HG03520 (cell line): Measurements from ENCODE around the gene ELK3.

Source experiments
- ATAC-seq: cut with Tn5 transposase; IDR thresholded peaks from one replicate; pipeline ENCODE4 v1.9.1; 2021; ENCODE audit warnings: mild to moderate bottlenecking, moderate library complexity; ENCODE audit not compliant: unreplicated experiment

The ELK3 gene

GRCh38 chr12:96193725-96194575 lies at the start of gene ELK3:
Gene ELK3 (plus strand): TSS chr12:96194375.
- ATAC-seq, result no peak

- ATAC-seq, result no peak
Observed at GRCh38 chr12:96146747-96147146, 47.4 kb upstream of the ELK3 start.

- no peak for ATAC-seq
Observed at GRCh38 chr12:96150442-96150841, 43.7 kb upstream of the ELK3 start.

- no peak for ATAC-seq
Observed at GRCh38 chr12:96152164-96152563, 42.0 kb upstream of the ELK3 start.

- no peak for ATAC-seq
Observed at GRCh38 chr12:96153131-96153725, 40.9 kb upstream of the ELK3 start.

GRCh38 chr12:96155181-96155580 lies 39.0 kb upstream of the ELK3 start:
- no peak for ATAC-seq

GRCh38 chr12:96155781-96156180 lies 38.4 kb upstream of the ELK3 start:
- ATAC-seq, result no peak

- no peak for ATAC-seq
Observed at GRCh38 chr12:96156211-96156610, 38.0 kb upstream of the ELK3 start.

GRCh38 chr12:96157427-96157826 lies 36.7 kb upstream of the ELK3 start:
- no peak for ATAC-seq

GRCh38 chr12:96164951-96165811 lies 29.0 kb upstream of the ELK3 start:
- ATAC-seq, result no peak

- ATAC-seq, result no peak
Observed at GRCh38 chr12:96166765-96167164, 27.4 kb upstream of the ELK3 start.

GRCh38 chr12:96167492-96167891 lies 26.7 kb upstream of the ELK3 start:
- ATAC-seq, result no peak

GRCh38 chr12:96170328-96170727 lies 23.8 kb upstream of the ELK3 start:
- no peak for ATAC-seq

- no peak for ATAC-seq
Observed at GRCh38 chr12:96170762-96171161, 23.4 kb upstream of the ELK3 start.

- no peak for ATAC-seq
Observed at GRCh38 chr12:96171905-96172304, 22.3 kb upstream of the ELK3 start.

GRCh38 chr12:96172981-96173380 lies 21.2 kb upstream of the ELK3 start:
- ATAC-seq, result no peak

- ATAC-seq, result no peak
Observed at GRCh38 chr12:96176575-96176974, 17.6 kb upstream of the ELK3 start.

GRCh38 chr12:96177013-96177412 lies 17.2 kb upstream of the ELK3 start:
- ATAC-seq, result peak; percentile 55

GRCh38 chr12:96183734-96184370 lies 10.3 kb upstream of the ELK3 start:
- no peak for ATAC-seq

- no peak for ATAC-seq
Observed at GRCh38 chr12:96185914-96186313, 8.3 kb upstream of the ELK3 start.
